ENCODE results near the gene ATXN7.

ATXN7 gene

DNA sequence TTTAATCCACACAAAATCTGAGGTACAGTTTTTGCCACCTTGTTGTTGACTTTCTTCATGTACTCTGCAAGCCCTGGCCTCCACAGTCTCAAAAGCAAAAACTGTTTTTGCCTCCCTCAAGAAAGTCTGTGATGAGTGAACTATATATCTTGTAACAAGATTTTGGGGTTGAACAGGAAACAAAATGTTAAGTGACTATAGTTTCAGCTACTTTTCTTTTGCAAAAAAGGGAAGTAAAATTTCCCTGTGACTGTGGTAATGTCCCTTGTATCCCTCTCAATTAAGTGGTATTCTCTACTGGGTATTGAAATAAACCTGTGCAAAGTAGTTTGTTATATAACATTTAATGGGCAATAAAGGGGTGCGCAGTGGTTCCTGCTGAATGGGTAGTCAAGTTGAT, 69.8 kb downstream of the ATXN7 start:
- DNase-seq (ENCODE audit: low read depth in 3 of 3) = no peak

- no peak for DNase-seq (ENCODE audit: low read depth in 3 of 3)
These were observed 70.6 kb downstream of the ATXN7 start for GRCh38 chr3:63934041-63934866.

DNA sequence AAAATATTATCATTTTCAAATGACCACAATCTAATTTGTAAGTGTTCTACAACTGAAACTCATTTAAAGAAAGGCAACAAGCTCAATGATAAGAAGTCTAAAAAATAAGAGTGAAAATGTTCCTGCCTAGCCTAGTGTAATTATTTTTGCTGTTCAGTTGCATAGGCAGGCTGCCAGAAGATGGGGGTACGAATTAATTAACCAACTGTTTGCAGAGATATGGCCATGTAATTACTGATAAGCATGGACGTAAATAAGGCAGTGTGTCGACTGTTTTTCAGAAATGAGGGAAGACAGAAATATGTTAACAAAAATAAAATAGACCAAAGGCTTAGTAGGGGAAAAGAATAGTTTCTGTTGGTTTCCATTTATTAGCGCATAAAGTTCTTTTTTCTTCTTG, 73.3 kb downstream of the ATXN7 start:
- DNase-seq (ENCODE audit: low read depth in 3 of 3) = no peak

- DNase-seq (ENCODE audit: low read depth in 3 of 3) = no peak
These were observed 74.3 kb downstream of the ATXN7 start for GRCh38 chr3:63937661-63938651.

GRCh38 chr3:63940389-63940757, 76.7 kb downstream of the ATXN7 start:
- DNase-seq (ENCODE audit: low read depth in 3 of 3) = no peak

GRCh38 chr3:63942528-63942927, 78.9 kb downstream of the ATXN7 start:
- no peak for DNase-seq (ENCODE audit: low read depth in 3 of 3)

DNA sequence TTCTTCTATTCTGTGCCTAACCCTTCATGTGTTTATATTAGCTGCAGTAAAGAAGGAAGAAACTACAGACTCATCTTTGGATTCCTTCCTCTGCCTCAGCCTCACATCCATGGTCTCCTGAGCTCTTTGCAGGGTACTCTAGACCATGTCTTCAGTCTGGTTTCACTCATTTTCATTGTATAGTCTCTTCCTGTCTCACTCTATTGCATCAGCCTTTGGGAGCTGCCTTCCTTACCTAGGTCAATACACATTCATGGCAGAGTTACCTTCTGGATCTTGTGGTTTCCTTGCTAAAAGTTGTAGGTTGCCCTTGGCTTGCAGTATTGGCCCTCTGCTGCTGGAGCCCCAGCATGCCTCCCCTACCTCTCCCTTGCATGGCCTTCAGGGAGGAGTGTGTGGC, 80.0 kb downstream of the ATXN7 start:
- no peak for DNase-seq (ENCODE audit: low read depth in 3 of 3)

- DNase-seq (ENCODE audit: low read depth in 3 of 3) = no peak
These were observed 82.0 kb downstream of the ATXN7 start for GRCh38 chr3:63945558-63946096.

DNA sequence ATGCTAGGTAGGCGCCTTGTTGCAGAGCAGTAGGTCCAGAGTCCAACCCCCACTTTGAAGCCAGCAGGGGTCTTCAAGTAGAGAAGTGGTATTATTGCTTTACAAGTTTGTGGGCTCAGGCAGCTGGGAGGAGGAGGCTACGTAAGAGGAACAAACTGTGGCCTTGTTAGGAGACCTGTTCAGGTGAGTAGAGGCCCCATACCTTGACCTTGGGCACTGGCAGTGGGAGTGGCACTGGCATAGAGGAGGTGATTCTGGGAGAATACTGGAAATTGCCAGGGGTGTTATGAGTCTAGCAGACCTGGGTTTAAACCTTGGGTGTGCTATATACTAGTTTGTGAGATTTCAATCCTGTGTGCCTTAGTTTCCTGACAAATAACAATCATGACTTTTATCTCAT, 83.1 kb downstream of the ATXN7 start:
- no peak for DNase-seq (ENCODE audit: low read depth in 3 of 3)

DNA sequence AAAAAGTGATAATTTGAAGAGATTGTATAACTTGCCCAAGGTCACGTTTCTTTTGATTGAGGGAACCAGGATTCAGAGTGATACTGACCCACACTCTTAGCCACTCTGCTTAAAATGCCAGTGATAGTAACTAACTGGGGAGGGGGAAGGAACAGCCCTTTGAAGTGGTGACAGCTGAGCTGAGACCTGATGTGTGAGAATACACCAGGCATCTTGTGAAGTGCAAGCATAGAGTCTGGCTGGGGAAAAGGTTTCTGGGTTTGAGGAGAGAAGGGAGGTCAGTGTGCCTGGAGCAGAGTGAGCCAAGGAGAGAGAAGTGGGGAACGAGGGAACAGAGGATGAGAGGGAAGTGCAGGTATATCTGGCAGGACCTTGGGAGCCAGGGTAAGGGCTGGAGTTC, 83.9 kb downstream of the ATXN7 start:
- DNase-seq (ENCODE audit: low read depth in 3 of 3) = no peak

DNA sequence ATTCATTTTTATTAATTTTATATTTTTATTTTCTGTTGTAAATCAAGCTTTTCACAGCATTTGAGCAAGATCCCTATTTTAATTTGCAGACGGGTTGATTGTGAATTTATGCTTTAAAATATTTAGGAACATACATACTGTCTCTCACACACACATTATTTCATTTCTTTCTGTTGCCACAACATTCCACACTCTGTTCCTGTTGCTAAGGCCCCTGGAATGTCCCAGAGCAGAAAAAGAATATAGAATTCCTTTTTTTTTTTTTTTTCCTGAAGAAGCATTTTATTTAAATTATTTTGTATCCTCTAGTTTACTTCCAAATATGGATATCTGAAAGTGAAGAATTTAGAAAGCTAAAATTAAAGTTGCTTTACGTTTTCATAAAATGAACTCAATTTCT, 85.3 kb downstream of the ATXN7 start:
- no peak for DNase-seq (ENCODE audit: low read depth in 3 of 3)

DNA sequence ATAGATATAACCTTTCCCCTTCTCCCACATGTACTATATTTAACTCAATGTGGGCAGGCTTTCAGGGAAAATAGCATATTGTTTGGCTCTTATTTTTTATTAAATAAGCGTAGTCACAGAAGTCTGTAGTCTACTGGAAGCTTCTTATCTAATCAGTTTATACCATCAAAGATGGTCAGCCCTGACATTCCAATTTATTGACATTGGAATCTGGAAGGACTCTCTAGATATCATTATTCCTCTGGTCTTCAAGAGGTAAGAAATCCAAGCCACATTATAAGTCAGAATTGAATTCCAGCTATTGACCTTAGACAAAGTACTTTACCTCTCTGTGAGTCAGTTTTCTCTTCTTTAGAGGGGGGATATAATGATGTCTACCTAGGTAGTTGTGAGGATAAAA, 87.0 kb downstream of the ATXN7 start:
- no peak for DNase-seq (ENCODE audit: low read depth in 3 of 3)

GRCh38 chr3:63951492-63952247, 88.0 kb downstream of the ATXN7 start:
- no peak for DNase-seq (ENCODE audit: low read depth in 3 of 3)

- no peak for DNase-seq (ENCODE audit: low read depth in 3 of 3)
These were observed 88.6 kb downstream of the ATXN7 start for GRCh38 chr3:63952248-63952594.

DNA sequence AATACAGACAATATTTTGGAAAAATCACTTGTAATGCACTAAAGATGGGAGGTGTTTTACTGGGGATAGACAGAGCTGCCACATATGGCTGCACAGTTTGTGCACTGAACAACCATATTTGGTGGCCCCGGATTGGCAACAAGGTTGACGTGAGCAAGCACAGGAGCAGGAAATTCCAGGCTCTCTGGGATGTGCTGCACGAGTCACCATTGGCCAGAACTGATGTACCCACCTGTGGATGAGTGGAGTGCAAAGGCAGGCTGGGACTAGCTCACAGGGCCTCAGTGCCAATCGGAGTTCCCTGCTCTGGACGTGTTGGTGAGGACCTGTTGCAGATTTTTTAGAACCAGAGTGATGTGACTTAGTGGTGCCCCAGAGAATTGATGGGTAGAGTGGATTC, 90.5 kb downstream of the ATXN7 start:
- no peak for DNase-seq (ENCODE audit: low read depth in 3 of 3)

GRCh38 chr3:63955036-63955650, 91.5 kb downstream of the ATXN7 start:
- DNase-seq (ENCODE audit: low read depth in 3 of 3) = no peak

- DNase-seq (ENCODE audit: low read depth in 3 of 3) = no peak
These were observed 92.3 kb downstream of the ATXN7 start for GRCh38 chr3:63955830-63956545.

DNA sequence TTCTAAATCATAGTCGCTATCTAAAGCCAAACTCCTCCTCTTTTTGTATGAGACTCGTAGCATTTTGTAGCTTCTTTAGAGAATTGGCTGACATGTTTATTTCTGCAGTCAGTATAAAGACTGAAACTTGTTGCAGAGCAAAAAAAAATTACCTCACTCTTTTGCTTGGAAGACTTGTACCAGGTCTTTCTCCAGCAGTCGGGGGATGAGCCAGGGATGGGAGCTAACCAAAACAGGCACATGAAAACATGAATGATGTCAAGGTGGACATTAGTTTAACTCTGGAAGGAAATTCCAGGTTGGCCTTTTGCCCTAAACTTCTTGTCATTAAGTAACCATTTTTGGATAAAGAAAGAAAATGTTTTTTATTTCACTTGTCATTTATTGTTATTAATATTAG, 95.5 kb downstream of the ATXN7 start:
- DNase-seq (ENCODE audit: low read depth in 3 of 3) = no peak

DNA sequence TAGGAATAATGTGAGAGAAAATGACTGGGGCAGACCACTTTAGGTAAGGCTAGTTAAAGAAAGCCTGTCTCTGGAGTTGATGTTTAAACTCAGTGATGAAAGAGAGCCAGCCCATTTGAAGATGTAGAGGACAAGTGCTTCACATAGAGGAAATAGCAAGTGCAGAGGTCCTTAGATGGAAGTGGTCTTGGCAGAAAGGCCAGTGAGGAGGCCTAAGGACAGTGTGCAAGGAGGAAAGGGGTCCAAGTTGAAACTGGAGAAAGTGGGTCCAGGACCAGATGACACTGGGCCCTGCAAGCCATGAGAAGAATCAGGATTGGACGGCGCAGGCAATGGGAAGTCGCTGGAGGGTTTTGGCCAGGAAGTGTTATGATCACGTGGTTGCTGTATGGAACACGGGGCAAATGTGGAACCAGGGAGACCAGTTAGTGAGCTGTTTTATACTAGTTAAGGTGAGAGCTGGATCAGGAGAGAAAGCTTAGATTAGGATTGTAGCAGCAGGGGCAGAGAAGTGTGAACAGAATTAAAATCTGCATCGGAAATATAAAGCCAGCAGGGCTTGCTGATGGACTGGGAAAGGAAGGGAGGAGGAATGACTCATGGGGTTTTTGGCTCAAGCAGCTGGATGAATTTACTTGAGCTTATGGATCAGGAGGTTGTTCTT, 96.5 kb downstream of the ATXN7 start:
- DNase-seq (ENCODE audit: low read depth in 3 of 3) = no peak

- no peak for DNase-seq (ENCODE audit: low read depth in 3 of 3)
These were observed 98.2 kb downstream of the ATXN7 start for GRCh38 chr3:63961891-63962290.
